HG03469 (cell line): ENCODE measurements around the gene SNX10.

ENCODE experiments used
- ATAC-seq: cut with Tn5 transposase; IDR thresholded peaks from one replicate; pipeline ENCODE4 v1.9.1; 2021; ENCODE audit warnings: mild to moderate bottlenecking, moderate library complexity, moderate number of reproducible peaks; ENCODE audit not compliant: unreplicated experiment

The SNX10 gene

DNA sequence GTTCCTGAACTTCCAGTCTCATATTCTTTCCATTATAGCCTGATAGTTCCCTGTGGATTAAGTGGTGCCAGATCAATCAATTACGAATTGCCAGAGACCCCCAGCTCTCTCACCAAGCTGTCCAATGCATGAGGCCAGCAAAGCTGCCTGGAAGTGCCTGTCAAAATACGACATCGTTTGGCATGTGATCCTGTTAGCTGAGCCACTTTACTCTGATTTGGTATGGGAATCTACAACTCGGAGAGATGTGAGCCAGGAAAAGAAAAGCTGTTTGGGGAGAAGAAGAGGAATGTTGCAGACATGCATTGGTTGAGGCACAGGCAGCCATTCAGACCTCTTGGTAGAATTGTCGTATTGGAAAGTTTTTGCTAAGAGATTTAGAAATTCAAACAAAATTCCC, 3.9 kb downstream of the SNX10 start:
- no peak for ATAC-seq

DNA sequence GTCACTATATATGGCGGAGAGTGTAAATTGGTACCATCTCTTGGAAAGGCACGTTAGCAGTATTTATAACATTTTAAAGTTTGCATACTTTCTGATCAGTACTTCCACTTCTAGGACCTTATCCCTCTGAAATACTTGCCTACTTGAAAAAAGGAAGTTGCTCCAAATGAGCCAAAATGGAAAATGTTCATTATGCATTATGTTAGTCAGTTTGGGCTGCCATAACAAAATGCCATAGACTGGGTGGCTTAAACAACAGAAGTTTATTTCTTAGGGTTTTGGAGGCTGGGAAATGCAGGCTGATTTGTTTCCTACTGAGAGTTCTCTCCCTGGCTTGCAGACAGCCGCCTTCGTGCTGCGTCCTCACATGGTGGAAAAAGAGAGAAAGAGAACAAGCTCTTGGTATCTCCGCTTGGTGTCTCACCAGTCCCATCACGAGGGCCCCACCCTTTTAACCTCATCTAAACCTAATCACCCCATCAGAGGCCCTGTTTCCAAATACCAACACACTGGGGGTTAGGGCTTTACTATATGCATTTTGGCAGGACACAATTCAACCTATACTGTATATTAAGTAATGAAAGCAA, 6.9 kb downstream of the SNX10 start:
- no peak for ATAC-seq

GRCh38 chr7:26305090-26305868, 13.6 kb downstream of the SNX10 start:
- no peak for ATAC-seq

- no peak for ATAC-seq
These were observed 14.4 kb downstream of the SNX10 start for GRCh38 chr7:26305869-26306665.

- no peak for ATAC-seq
These were observed 15.1 kb downstream of the SNX10 start for GRCh38 chr7:26306790-26307189.

DNA sequence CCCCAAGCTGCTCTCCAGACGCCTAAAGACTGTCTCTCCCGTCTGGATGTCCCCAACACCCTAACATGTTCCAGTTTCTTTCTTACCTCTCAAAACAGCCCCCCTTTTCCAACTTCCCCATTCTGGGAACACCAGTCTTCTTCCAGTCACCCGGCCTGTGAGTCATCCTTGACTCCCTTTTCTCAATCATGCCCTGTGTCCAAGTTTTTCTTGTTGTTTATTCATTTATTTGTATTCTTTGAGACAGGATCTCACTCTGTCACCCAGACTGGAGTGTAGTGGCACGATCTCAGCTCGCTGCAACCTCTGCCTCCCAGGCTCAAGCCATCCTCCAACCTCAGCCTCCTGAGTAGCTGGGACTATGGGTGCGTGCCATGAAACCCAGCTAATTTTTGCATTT, 15.6 kb downstream of the SNX10 start:
- ATAC-seq = no peak

DNA sequence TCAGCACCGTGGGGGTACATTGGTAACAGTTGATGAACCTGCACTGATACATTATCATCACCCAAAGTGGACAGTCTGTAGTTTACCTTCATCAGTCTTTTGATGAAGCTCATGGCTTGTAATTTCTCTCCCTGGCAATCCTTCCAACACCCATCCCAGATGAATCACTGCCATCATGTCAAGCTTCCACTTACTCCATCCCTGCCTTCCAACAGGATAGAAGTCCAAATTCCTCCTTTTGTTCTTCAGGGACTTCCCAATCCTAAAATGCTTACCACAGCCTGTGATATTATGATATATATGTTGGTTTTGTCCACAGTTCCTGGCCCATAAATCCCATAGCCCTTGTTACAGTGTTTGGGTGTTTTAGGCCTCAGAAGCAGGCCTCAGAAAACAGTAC, 16.1 kb downstream of the SNX10 start:
- ATAC-seq = no peak

DNA sequence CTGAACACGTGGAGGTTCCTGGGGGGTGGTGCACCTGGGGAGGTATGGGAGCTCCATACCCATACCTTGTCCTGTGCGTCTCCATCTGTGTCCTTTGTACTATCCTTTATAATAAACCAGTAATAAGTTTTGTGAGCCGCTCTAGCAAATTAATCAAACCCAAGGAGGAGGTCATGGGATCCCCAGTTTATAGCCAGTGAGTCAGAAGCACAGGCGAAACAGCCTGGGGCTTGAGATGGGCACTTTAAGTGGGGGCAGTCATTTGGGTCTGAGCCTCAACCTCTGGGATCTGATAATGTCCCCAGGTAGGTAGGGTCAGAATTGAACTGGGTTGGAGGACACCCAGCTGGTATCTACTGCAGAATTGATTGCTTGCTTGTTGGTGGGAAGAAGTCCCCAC, 16.9 kb downstream of the SNX10 start:
- no peak for ATAC-seq

- ATAC-seq = no peak
These were observed 17.4 kb downstream of the SNX10 start for GRCh38 chr7:26309089-26309488.

GRCh38 chr7:26311798-26312197, 20.1 kb downstream of the SNX10 start:
- ATAC-seq = no peak

GRCh38 chr7:26317211-26317610, 25.5 kb downstream of the SNX10 start:
- no peak for ATAC-seq

DNA sequence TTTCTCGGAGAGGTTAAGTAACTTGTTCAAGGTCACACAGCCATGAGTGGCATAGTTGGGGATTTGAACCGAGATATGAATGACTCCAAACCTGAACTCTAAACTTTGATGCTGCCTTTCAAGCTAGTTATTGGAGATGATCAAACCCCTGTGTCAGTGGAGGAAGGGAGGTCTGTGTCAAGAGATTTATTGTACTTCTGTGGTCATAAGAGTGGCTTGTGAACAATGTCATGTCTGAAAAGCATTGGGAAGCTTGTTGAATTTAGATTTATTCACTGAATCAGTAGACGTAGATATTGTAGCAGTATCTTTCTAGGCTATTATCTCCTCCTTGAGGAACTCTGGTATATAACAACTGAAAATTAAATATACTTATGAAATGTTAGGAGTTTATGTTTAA, 27.3 kb downstream of the SNX10 start:
- no peak for ATAC-seq

- no peak for ATAC-seq
These were observed 28.0 kb downstream of the SNX10 start for GRCh38 chr7:26319636-26320035.

GRCh38 chr7:26320878-26321277, 29.2 kb downstream of the SNX10 start:
- no peak for ATAC-seq

GRCh38 chr7:26321435-26321834, 29.8 kb downstream of the SNX10 start:
- no peak for ATAC-seq

DNA sequence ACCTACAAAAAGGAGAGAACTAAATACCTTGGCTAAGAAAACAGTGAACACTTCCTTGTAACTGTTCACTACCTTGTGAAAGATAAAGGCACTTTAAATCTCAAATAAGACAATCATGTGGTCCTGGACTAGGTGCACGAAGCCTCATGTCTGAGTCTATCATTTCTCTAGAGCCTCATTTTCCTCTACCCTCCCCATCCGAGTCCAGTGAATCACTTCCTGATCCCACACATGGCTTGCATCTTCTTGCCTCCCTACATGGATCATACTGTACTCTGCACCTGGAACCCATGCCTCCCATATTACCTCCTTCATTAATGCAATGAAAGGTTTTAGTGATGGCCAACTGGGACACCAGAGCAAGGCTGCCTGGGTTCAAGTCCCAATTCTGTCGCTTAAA, 34.5 kb downstream of the SNX10 start:
- ATAC-seq = no peak

GRCh38 chr7:26328498-26329390, 37.1 kb downstream of the SNX10 start:
- no peak for ATAC-seq

- no peak for ATAC-seq
These were observed 38.0 kb downstream of the SNX10 start for GRCh38 chr7:26329520-26330255.

GRCh38 chr7:26331113-26331512, 39.5 kb downstream of the SNX10 start:
- ATAC-seq = no peak

GRCh38 chr7:26331789-26332188, 40.1 kb downstream of the SNX10 start:
- no peak for ATAC-seq
